GM21360 (cell line): ENCODE data around the gene APOLD1.
"Not testable (repeated sequence)": the region's sequence is repeated elsewhere in the genome, so short reads cannot be mapped to it uniquely, and the experiment has no call there.

ENCODE experiments used
- ATAC-seq: cut with Tn5 transposase; IDR thresholded peaks from one replicate; pipeline ENCODE4 v1.9.1; 2021; ENCODE audit warnings: mild to moderate bottlenecking, moderate library complexity; ENCODE audit not compliant: unreplicated experiment

Gene APOLD1

GRCh38 chr12:12807517-12807903 is 22.1 kb downstream of the APOLD1 start:
- not testable (repeated sequence) for ATAC-seq

- ATAC-seq, result peak; percentile 44
Measured at GRCh38 chr12:12807970-12808702, 22.7 kb downstream of the APOLD1 start.

GRCh38 chr12:12810553-12811021 is 25.1 kb downstream of the APOLD1 start:
- ATAC-seq, result no peak

- ATAC-seq, result no peak
Measured at GRCh38 chr12:12811343-12811742, 25.9 kb downstream of the APOLD1 start.

GRCh38 chr12:12812174-12812573 is 26.7 kb downstream of the APOLD1 start:
- ATAC-seq, result no peak

- no peak for ATAC-seq
Measured at GRCh38 chr12:12812618-12813119, 27.2 kb downstream of the APOLD1 start.

- ATAC-seq, result peak; percentile 82
Measured at GRCh38 chr12:12813120-12814101, 28.0 kb downstream of the APOLD1 start, which contains the start of gene DDX47. Gene DDX47, plus strand, starts transcription at chr12:12813346. Its CDS starts 22 bp downstream, at chr12:12813368.

GRCh38 chr12:12817616-12818015 is 32.2 kb downstream of the APOLD1 start:
- ATAC-seq, result no peak

GRCh38 chr12:12818701-12819100 is 33.2 kb downstream of the APOLD1 start:
- ATAC-seq, result no peak

GRCh38 chr12:12819221-12819620 is 33.8 kb downstream of the APOLD1 start:
- ATAC-seq, result no peak

- ATAC-seq, result no peak
Measured at GRCh38 chr12:12819752-12820311, 34.4 kb downstream of the APOLD1 start.

- not testable (repeated sequence) for ATAC-seq
Measured at GRCh38 chr12:12820376-12820775, 34.9 kb downstream of the APOLD1 start.

- ATAC-seq, result peak; percentile 73
Measured at GRCh38 chr12:12821975-12822374, 36.5 kb downstream of the APOLD1 start.

GRCh38 chr12:12822886-12823285 is 37.4 kb downstream of the APOLD1 start:
- no peak for ATAC-seq

- ATAC-seq, result no peak
Measured at GRCh38 chr12:12823300-12823699, 37.8 kb downstream of the APOLD1 start.

- no peak for ATAC-seq
Measured at GRCh38 chr12:12823811-12824210, 38.4 kb downstream of the APOLD1 start.

GRCh38 chr12:12835378-12836146 is 50.1 kb downstream of the APOLD1 start:
- no peak for ATAC-seq

GRCh38 chr12:12836571-12836970 is 51.1 kb downstream of the APOLD1 start:
- no peak for ATAC-seq

- no peak for ATAC-seq
Measured at GRCh38 chr12:12837025-12837812, 51.8 kb downstream of the APOLD1 start.

- ATAC-seq, result no peak
Measured at GRCh38 chr12:12837813-12838153, 52.3 kb downstream of the APOLD1 start.
